PC-3 (cell line): ENCODE data around the gene EGFL8.

Experiments used
- CTCF ChIP-seq: fragments of 300-600 bp; sonication (generic); conservative IDR thresholded peaks from 2 replicates; pipeline ENCODE4 v1.5.1; 2017; ENCODE audit warnings: antibody characterized with exemption, low read depth, mild to moderate bottlenecking, low read length
- EZH2 ChIP-seq: fragments of 300-600 bp; sonication (generic); IDR thresholded peaks from one replicate; pipeline ENCODE4 v1.6.1; 2017; ENCODE audit warnings: antibody characterized with exemption, mild to moderate bottlenecking, low read length; ENCODE audit not compliant: unreplicated experiment

- no peak for TF ChIP-seq CTCF
- TF ChIP-seq EZH2, result no peak
Measured at GRCh38 chr6:32123681-32124080, 40.7 kb upstream of the EGFL8 start.
